ENCODE measurements around the gene TNFSF8. TPM values are rescaled to one million over a fixed set of nuclear protein-coding genes. Genes with fewer than 3 reads are reported as not detected.

Gene TNFSF8
- total and polyA plus RNA-seq, 2 of the 8 experiments (the other 6 are each of a cell fraction or from before 2014, with no cell fraction given): not detected

GRCh38 chr9:114919611-114920010 is 10.8 kb downstream of the TNFSF8 start (continued):
- TF ChIP-seq, protein P1, sequence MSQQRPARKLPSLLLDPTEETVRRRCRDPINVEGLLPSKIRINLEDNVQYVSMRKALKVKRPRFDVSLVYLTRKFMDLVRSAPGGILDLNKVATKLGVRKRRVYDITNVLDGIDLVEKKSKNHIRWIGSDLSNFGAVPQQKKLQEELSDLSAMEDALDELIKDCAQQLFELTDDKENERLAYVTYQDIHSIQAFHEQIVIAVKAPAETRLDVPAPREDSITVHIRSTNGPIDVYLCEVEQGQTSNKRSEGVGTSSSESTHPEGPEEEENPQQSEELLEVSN (IDR thresholded peaks at IDR 0.05): no peak
- TF ChIP-seq ASH2L (IDR thresholded peaks at IDR 0.05; ENCODE audit: low read length) (no peak), KDM5A (IDR thresholded peaks at IDR 0.05; ENCODE audit: low read length) (no peak), SP2 (IDR thresholded peaks at IDR 0.05; ENCODE audit: low read length) (no peak), CHD2 (IDR thresholded peaks at IDR 0.05; ENCODE audit: low read length) (no peak)

Data from H1 (cell line).